NCI-H1092 (cell line): ENCODE data around the gene CAPN15.
A peak's percentile ranks its signal among the peaks of the same experiment; 100 is the strongest.
"Not testable (repeated sequence)": the region's sequence is repeated elsewhere in the genome, so short reads cannot be mapped to it uniquely, and the experiment has no call there.

ENCODE experiments used
- DNase-seq: peaks from one replicate; lab custom pipeline; 2025; lab: John Stamatoyannopoulos, UW

The CAPN15 gene

GRCh38 chr16:592518-593306 is 65.2 kb downstream of the CAPN15 start:
- peak; percentile 50 for DNase-seq

GRCh38 chr16:593406-593805 is 65.9 kb downstream of the CAPN15 start:
- no peak for DNase-seq

- DNase-seq = no peak
Observed at GRCh38 chr16:593807-594206, 66.3 kb downstream of the CAPN15 start.

- no peak for DNase-seq
Observed at GRCh38 chr16:595094-595528, 67.6 kb downstream of the CAPN15 start.

GRCh38 chr16:595942-596735 is 68.6 kb downstream of the CAPN15 start:
- DNase-seq = no peak

- DNase-seq = no peak
Observed at GRCh38 chr16:596736-597060, 69.2 kb downstream of the CAPN15 start.

GRCh38 chr16:597655-598054 is 70.1 kb downstream of the CAPN15 start:
- DNase-seq = not testable (repeated sequence)

- DNase-seq = no peak
Observed at GRCh38 chr16:598823-599739, 71.6 kb downstream of the CAPN15 start.

GRCh38 chr16:600781-601180 is 73.3 kb downstream of the CAPN15 start:
- no peak for DNase-seq

GRCh38 chr16:603933-604332 is 76.4 kb downstream of the CAPN15 start:
- DNase-seq = no peak
